WI38 (cell line): ENCODE data around the gene HEG1.

ENCODE experiments used
- H3K4me3 ChIP-seq: 2 replicates; pipeline ENCODE4 v1.5.1; 2011; ENCODE audit warnings: low read depth, mild to moderate bottlenecking, control low read depth, low read length
- CTCF ChIP-seq: IDR thresholded peaks from 2 replicates; pipeline ENCODE4 v1.5.1; 2012; ENCODE audit warnings: low read depth, mild to moderate bottlenecking, control low read depth, low read length

The HEG1 gene

GRCh38 chr3:124941771-124942170 lies 114.0 kb downstream of the HEG1 start:
- H3K4me3 ChIP-seq = no peak overlapping the region
- TF ChIP-seq CTCF = no peak

- no peak for TF ChIP-seq CTCF
- no peak overlapping the region for H3K4me3 ChIP-seq
Measured at GRCh38 chr3:124939661-124940060, 116.1 kb downstream of the HEG1 start.

- no peak for TF ChIP-seq CTCF
- no peak overlapping the region for H3K4me3 ChIP-seq
Measured at GRCh38 chr3:124938896-124939295, 116.9 kb downstream of the HEG1 start.

- TF ChIP-seq CTCF = no peak
- no peak overlapping the region for H3K4me3 ChIP-seq
Measured at GRCh38 chr3:124937049-124937448, 118.7 kb downstream of the HEG1 start.

- no peak for TF ChIP-seq CTCF
- H3K4me3 ChIP-seq = no peak overlapping the region
Measured at GRCh38 chr3:124935794-124936542, 119.8 kb downstream of the HEG1 start.

GRCh38 chr3:124935264-124935663 lies 120.5 kb downstream of the HEG1 start:
- H3K4me3 ChIP-seq = no peak overlapping the region
- no peak for TF ChIP-seq CTCF

GRCh38 chr3:124934577-124934976 lies 121.2 kb downstream of the HEG1 start, which contains the start of gene MUC13:
Gene MUC13 (minus strand): TSS chr3:124934751. CDS start chr3:124934712, 39 bp downstream.
- TF ChIP-seq CTCF = no peak
- no peak within 1 kb of the TSS for H3K4me3 ChIP-seq
